ENCODE data around the gene MEA1. TPM values are rescaled to one million over a fixed set of nuclear protein-coding genes. Genes with fewer than 3 reads are reported as not detected.

MEA1 gene
- polyA plus RNA-seq, 6 donors from 2014 or later: 91.3 to 172 (median 103) TPM

DNA sequence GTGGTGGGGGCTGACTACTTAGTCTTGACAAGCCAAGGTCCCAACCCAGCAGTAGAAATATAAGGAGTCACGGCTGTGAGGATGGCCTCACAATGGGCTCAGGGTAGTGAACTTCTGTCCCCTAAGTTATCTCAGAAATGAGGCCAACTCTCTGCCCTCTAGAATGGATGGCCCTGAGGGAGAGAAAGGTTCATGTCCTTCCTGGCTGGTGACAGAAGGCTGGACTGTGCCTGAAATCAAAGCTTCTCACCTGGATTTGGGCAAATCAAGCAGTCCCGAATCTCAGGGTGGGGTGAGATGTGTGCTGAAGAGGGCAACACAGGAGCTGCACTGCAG lies 20.4 kb upstream of the MEA1 start:
- peaks cover 6 to 12% of the 10 kb centered on the region in 2 donors for H3K36me3 Mint-ChIP-seq
- H3K27ac Mint-ChIP-seq: peak overlapping the region in 3 of 6 donors; percentile 39 to 58 (median 52)
- DNase-seq (no peak), ATAC-seq (ENCODE audit: low read depth in 2 of 2) (no peak)
- H3K4me3 Mint-ChIP-seq: no peak overlapping the region
- no peaks in the 10 kb centered on the region for H3K9me3 Mint-ChIP-seq
- H3K4me1 Mint-ChIP-seq: no peaks in the 10 kb centered on the region
- H3K27me3 Mint-ChIP-seq: no peaks in the 10 kb centered on the region

DNA sequence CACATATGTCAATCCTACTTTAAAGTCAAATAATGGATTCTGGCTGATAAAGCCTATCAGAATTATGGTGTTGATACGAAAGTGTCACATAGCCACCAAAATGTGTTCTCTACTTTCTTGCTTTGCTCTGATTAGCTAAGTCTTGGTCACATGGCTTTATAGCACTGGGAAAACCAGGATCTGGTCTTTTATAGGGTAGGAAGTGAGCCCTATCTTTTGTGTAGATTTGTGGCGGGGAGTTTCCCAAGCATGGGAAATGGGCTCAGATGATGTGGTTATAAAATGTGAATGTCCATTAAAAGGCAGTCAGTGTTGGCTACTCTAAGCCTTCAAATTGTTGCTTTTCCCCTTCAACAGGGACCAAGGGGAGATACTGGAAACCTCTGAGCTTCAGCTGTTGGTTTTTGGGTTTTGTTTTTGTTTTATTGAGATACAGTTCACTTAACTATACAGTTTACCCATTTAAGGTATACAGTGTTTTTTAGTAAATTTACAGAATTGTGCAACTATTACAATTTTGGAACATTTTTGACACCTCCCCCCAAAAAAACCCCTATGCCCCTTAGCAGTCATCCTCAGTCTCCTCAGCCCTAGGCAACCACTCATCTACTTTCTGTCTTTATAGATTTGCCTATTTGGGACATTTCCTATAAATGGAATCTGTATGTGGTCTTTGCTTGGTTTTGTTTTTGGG lies 19.9 kb upstream of the MEA1 start:
- Mint-ChIP-seq H3K27me3 (no peaks in the 10 kb centered on the region), H3K9me3 (no peaks in the 10 kb centered on the region), H3K27ac (peak overlapping the region in 2 of 6 donors; percentile 11 to 52), H3K4me3 (peak overlapping the region in 1 of 8 donors; percentile 31), H3K4me1 (no peaks in the 10 kb centered on the region), H3K36me3 (peaks cover 6 to 10% of the 10 kb centered on the region in 2 donors)
- ATAC-seq (ENCODE audit: low read depth in 2 of 2) (no peak), DNase-seq (no peak)

DNA sequence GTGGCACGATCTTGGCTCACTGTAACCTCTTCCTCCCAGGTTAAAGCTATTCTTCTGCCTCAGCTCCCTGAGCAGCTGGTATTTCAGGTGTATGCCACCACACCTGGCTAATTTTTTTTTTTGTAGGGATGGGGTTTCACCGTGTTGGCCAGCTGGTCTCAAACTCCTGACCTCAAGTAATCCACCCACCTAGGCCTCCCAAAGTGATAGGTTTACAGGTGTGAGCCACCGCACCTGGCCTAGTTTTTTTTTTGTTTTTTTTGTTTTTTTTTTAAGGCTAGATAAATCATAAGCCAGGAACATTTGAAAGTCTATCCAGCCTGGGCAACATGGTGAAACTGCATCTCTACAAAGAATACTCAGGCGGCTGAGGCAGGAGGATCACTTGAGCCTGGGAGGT lies 18.6 kb upstream of the MEA1 start:
- ATAC-seq (ENCODE audit: low read depth in 2 of 2) (no peak), DNase-seq (no peak)
- peak overlapping the region in 3 of 6 donors; percentile 15 to 87 (median 49) for H3K27ac Mint-ChIP-seq
- H3K4me1 Mint-ChIP-seq: peaks cover 0 to 4% (median 0%) of the 10 kb centered on the region in 3 donors
- H3K36me3 Mint-ChIP-seq: peaks cover 7 to 11% of the 10 kb centered on the region in 2 donors
- H3K27me3 Mint-ChIP-seq: no peaks in the 10 kb centered on the region
- no peak overlapping the region for H3K4me3 Mint-ChIP-seq
- no peaks in the 10 kb centered on the region for H3K9me3 Mint-ChIP-seq

DNA sequence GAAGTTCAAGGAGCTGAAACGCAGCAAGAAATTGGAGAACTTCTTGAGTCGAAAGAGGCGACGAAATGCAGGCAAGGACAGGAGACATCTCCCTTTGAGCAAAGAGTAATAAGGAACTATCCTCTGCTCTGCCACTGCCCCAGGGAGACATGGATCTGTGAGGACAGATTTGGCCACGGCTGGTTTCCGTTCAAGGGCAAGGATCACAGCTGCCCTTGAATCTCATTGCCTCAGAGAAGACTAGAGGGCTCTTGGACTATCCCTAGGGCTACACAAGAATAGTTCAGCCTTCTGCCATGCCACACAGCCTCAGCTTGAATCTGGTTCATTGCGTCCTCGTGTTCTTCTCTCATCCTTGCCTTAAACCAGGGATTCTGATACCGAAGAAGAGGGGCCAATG lies 15.4 kb upstream of the MEA1 start:
- Mint-ChIP-seq H3K27me3 (no peaks in the 10 kb centered on the region), H3K27ac (no peak overlapping the region), H3K4me3 (no peak overlapping the region), H3K4me1 (peaks cover 6 to 11% (median 6%) of the 10 kb centered on the region in 3 donors), H3K36me3 (peaks cover 11 to 24% of the 10 kb centered on the region in 2 donors), H3K9me3 (no peaks in the 10 kb centered on the region)
- no peak for DNase-seq
- ATAC-seq (ENCODE audit: low read depth in 2 of 2): no peak

DNA sequence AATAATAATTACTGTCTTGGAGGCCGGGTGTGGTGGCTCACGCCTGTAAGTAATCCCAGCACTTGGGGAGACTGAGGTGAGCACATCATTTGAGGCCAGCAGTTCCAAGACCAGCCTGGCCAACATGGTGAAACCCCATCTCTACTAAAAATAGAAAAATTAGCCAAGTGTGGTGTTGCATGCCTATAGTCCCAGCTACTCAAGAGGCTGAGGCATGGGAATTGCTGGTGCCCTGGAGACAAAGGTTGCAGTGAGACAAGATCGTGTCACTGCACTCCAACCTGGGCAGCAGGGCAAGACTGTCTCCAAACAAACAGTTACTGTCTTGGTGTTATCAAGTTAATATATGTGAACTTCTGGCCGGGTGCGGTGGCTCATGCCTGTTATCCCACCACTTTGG lies 12.6 kb upstream of the MEA1 start:
- ATAC-seq (ENCODE audit: low read depth in 2 of 2) (no peak), DNase-seq (no peak)
- H3K27ac Mint-ChIP-seq: peak overlapping the region in 2 of 6 donors; percentile 34 to 56
- no peak overlapping the region for H3K4me3 Mint-ChIP-seq
- no peaks in the 10 kb centered on the region for H3K27me3 Mint-ChIP-seq
- H3K36me3 Mint-ChIP-seq: peaks cover 11 to 28% of the 10 kb centered on the region in 2 donors
- H3K9me3 Mint-ChIP-seq: no peaks in the 10 kb centered on the region
- peaks cover 15 to 24% (median 17%) of the 10 kb centered on the region in 3 donors for H3K4me1 Mint-ChIP-seq

DNA sequence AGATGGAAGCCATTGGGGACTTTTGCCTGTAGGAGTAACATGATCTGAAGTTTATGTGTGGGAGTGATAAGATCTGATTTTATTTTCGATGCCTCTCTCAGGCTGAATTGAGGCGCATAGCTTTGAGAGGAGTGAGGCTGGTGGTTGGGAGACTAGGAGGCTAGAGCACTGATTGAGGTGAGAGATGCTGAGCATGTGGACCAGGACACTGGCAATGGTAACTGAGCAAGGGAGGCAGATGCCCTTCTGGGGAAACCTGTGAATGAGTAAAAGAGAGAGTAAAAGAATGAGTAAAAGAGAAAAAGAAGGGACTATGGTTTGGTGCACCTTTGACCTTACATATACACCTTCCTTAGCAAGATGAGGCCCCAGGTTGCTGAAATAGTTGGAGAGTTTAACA lies 10.7 kb upstream of the MEA1 start:
- H3K4me1 Mint-ChIP-seq: peaks cover 20 to 33% (median 27%) of the 10 kb centered on the region in 3 donors
- peaks cover 5 to 29% of the 10 kb centered on the region in 2 donors for H3K36me3 Mint-ChIP-seq
- no peaks in the 10 kb centered on the region for H3K9me3 Mint-ChIP-seq
- H3K27ac Mint-ChIP-seq: peak overlapping the region in 1 of 6 donors; percentile 61
- H3K4me3 Mint-ChIP-seq: peak overlapping the region in 6 of 8 donors; percentile 4 to 85 (median 38)
- no peaks in the 10 kb centered on the region for H3K27me3 Mint-ChIP-seq
- DNase-seq (no peak), ATAC-seq (ENCODE audit: low read depth in 2 of 2) (no peak)

DNA sequence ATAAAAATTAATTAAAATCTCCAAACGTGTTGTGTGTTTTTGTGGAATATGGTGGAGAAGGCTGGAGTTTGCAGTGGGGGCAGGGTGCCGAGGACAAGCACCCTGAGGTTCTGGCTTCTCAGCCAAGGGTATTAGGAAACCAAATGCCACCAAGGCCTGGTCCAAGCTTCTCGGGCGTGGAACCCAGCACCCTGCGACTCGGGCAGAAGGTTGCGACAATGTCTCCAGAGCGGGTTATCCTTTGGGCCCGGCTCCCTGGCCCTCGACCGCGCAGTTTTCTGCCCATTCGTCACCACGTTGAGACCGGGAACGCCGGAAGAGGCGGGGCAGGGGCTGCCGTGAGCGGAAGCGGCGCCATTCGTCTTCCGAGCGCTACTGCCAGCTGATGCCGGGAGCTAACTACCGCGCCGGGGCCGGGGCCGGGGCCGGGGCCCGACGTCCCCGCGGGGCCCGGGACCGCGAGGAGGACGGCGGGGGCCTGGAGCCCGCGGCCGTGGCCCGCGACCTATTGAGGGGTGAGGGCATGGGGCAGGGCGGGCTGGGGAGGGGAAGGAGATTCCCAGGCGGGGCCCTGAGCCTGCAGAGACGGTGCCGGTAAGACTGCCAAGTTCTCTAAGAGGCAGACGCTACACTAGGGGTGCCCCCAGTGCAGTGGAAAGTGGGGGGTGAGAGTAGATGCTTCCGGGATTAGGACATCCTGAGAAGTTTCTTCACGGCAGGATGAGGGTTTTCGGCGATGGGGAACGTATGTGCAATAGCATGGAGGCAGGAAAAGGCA lies 7.7 kb upstream of the MEA1 start, which contains the start of gene RRP36:
Gene RRP36, plus strand, starts transcription at position 354 of the 778 bp plus-strand sequence. Its CDS starts 32 bp downstream, at position 386.
- Mint-ChIP-seq H3K9me3 (no peaks in the 10 kb centered on the region), H3K36me3 (peaks cover 8 to 37% of the 10 kb centered on the region in 2 donors), H3K27me3 (no peaks in the 10 kb centered on the region), H3K27ac (peak within 1 kb of the TSS in 5 of 6 donors; percentile 74 to 96 (median 93)), H3K4me3 (peak within 1 kb of the TSS; percentile 89 to 99 (median 96)), H3K4me1 (peaks cover 25 to 50% (median 46%) of the 10 kb centered on the region in 3 donors)
- ATAC-seq (ENCODE audit: low read depth in 2 of 2): peak; percentile 87 to 91
- DNase-seq: peak; percentile 55

DNA sequence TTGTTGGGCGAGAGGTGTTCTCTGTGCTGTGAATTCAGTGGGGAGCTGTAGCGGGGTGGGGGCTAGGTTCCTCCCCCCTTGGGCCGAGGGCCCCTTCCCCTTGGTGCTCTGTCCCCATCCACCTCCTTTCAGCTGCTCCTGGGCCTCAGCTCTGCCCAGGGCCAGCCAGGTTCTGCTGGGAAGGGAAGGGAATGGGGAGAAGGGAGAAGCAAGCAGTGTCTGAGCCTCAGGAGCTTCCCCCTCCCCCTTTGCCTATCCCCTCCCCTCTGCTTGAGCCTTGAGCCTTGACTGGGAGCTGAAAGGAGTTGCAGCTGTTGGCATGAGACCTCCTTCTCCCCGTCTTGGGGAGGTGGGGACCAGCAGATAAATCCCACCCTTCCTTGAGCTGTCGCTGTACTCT lies 7.1 kb upstream of the MEA1 start:
- Mint-ChIP-seq H3K36me3 (peaks cover 8 to 32% of the 10 kb centered on the region in 2 donors), H3K27me3 (no peaks in the 10 kb centered on the region), H3K4me3 (peak overlapping the region; percentile 86 to 96 (median 94)), H3K4me1 (peaks cover 29 to 56% (median 52%) of the 10 kb centered on the region in 3 donors), H3K27ac (peak overlapping the region in 3 of 6 donors; percentile 33 to 75 (median 70)), H3K9me3 (no peaks in the 10 kb centered on the region)
- DNase-seq (no peak), ATAC-seq (ENCODE audit: low read depth in 2 of 2) (no peak)

DNA sequence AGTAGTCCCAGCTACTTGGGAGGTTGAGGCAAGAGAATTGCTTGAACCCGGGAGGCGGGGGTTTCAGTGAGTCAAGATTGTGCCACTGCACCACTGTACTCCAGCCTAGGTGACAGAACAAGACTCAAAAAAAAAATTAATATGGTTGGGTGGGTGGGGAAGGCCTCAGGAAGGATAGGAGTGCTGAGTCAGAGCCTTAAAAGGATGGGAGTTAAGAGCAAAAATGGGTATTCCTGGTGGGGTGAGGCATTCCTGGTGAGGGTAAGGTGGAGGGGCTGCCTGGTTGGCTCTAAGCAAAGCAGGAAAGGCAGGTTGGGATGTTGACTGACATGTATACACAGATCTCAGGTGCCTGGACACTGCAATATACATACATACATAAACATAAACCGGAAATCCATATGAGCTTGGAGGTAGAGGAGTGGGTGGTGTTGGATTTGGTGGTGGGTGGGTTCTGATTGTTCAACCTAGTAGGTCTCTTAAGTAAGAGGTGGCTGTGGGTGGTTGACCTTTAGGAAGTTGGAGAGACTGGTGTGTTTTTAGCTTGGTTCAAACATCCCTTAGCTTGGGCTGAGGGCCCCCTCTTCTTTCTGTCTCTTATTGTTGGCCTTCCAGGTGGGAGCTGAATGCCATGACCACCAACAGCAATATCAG lies 6.4 kb upstream of the MEA1 start:
- peaks cover 29 to 58% (median 53%) of the 10 kb centered on the region in 3 donors for H3K4me1 Mint-ChIP-seq
- peak overlapping the region; percentile 51 to 95 (median 86) for H3K4me3 Mint-ChIP-seq
- peaks cover 8 to 30% of the 10 kb centered on the region in 2 donors for H3K36me3 Mint-ChIP-seq
- peak overlapping the region in 4 of 6 donors; percentile 33 to 78 (median 74) for H3K27ac Mint-ChIP-seq
- ATAC-seq (ENCODE audit: low read depth in 2 of 2) (no peak), DNase-seq (no peak)
- no peaks in the 10 kb centered on the region for H3K27me3 Mint-ChIP-seq
- H3K9me3 Mint-ChIP-seq: no peaks in the 10 kb centered on the region

DNA sequence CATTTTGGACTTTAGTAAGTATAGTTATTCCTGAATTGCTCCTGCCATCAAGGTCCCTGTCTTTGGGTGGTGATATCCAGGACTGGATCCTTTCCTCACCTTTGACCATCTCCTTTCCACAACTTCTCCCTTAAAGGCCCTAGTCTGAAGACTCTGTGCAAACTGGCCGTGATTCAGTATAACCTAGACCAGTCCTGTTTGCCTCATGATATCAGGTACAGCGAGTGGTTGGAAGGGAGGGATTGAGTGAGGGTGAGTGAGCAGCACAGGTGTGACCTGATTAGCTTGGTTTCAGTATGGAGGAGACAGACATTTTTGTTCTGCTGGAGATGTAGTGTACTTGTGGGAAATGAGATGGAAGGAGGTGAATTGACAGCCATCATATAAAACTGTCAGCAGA lies 5.4 kb upstream of the MEA1 start:
- Mint-ChIP-seq H3K4me1 (peaks cover 31 to 63% (median 56%) of the 10 kb centered on the region in 3 donors), H3K9me3 (no peaks in the 10 kb centered on the region), H3K27me3 (no peaks in the 10 kb centered on the region), H3K27ac (peak overlapping the region in 2 of 6 donors; percentile 8 to 50), H3K4me3 (peak overlapping the region in 3 of 8 donors; percentile 20 to 70 (median 67)), H3K36me3 (peaks cover 8 to 22% of the 10 kb centered on the region in 2 donors)
- ATAC-seq (ENCODE audit: low read depth in 2 of 2) (no peak), DNase-seq (no peak)

DNA sequence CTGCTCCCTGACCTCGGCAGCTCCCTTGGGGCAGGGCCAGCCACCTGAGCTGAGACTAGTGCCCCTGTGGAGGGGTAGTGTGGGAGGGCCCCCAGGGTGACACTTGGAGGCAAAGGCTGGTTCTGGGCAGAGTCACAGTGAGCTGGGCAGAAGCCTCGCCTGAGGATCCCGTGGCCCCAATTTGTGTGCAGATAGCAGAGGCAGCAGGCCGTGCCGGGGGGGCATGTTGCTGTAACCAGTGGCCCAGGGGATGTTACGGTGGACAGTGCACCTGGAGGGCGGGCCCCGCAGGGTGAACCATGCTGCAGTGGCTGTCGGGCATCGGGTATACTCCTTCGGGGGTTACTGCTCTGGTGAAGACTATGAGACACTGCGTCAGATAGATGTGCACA lies 3.2 kb upstream of the MEA1 start:
- peak overlapping the region in 1 of 8 donors; percentile 67 for H3K4me3 Mint-ChIP-seq

DNA sequence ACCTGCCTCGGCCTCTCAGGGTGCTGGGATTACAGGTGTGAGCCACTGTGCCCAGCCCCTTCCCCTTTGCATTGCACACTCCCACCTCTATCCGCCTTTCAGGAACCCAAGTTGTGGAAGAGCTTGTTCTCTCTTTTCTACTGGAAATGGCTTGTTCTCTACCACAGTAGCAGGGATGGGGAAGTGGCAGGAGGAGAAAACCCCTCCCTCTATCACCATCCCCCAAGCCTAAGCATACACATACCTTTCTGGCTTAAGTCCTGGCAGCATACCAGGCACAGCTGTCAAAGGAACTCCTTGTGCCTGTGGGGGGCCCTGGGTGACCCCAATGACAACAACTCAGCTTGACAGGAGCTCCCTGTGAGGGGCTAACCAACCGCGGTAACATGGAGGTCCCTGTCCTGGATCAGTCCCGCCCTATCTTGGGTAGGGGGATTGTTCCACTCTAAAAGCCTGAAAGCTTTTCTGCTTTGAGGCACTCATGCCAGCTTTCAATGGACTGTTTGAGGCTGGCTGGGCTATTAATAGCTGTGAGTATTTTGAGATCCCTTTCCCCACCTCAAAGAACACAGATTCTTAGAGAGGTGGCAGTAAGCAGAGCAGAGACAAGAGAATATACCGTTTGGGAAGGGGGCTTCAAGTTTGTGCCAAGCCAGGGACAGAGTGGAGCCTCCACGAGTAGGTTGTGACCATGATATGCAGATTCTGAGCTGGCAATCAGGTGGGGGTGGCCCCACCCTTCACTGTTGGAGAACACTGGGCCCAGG lies 2.6 kb upstream of the MEA1 start:
- H3K9me3 Mint-ChIP-seq: no peaks in the 10 kb centered on the region
- H3K36me3 Mint-ChIP-seq: peaks cover 8 to 17% of the 10 kb centered on the region in 2 donors
- H3K27me3 Mint-ChIP-seq: no peaks in the 10 kb centered on the region
- no peak for ATAC-seq (ENCODE audit: low read depth in 2 of 2)
- peak overlapping the region in 7 of 8 donors; percentile 2 to 82 (median 65) for H3K4me3 Mint-ChIP-seq
- no peak for DNase-seq
- H3K4me1 Mint-ChIP-seq: peaks cover 52 to 75% (median 72%) of the 10 kb centered on the region in 3 donors
- peak overlapping the region in 2 of 6 donors; percentile 38 to 86 for H3K27ac Mint-ChIP-seq

More for the DNA sequence above, 3.2 kb upstream of the MEA1 start:
- Mint-ChIP-seq H3K27me3 (no peaks in the 10 kb centered on the region), H3K36me3 (peaks cover 8 to 17% of the 10 kb centered on the region in 2 donors), H3K4me1 (peaks cover 51 to 69% (median 69%) of the 10 kb centered on the region in 3 donors), H3K9me3 (no peaks in the 10 kb centered on the region), H3K27ac (peak overlapping the region in 1 of 6 donors; percentile 38)
- DNase-seq (no peak), ATAC-seq (ENCODE audit: low read depth in 2 of 2) (no peak)
